Keratinocyte (primary cell): Measurements from ENCODE around the gene PRKCA. TPM values are rescaled to one million over a fixed set of nuclear protein-coding genes. Genes with fewer than 3 reads are reported as not detected.

ENCODE experiments used
- DNase-seq: peaks from one replicate; pipeline ENCODE4 v3.0.0-alpha.2; 2011; ENCODE audit warnings: low read depth, missing footprints, low spot score
- FAIRE-seq: peaks from 2 replicates; lab custom pipeline; 2011; peaks lifted over from hg19 to GRCh38; lab: Jason Lieb, UNC
- H2AFZ ChIP-seq: 2 replicates; pipeline ENCODE4 v1.6.0; 2012; ENCODE audit warnings: low read length, control low read depth, inconsistent platforms; ENCODE audit not compliant: control insufficient read depth
- H3K27ac ChIP-seq: 2 replicates; pipeline ENCODE4 v1.5.1; 2011; ENCODE audit warnings: low read length; ENCODE audit not compliant: control insufficient read depth, insufficient read depth
- H3K27me3 ChIP-seq: 3 replicates; pipeline ENCODE4 v1.6.0; 2011; ENCODE audit warnings: low read length; ENCODE audit not compliant: control insufficient read depth, insufficient read depth; ENCODE audit errors: extremely low read depth
- H3K36me3 ChIP-seq, 2 experiments: 2 replicates in 1 of 2; 3 replicates in 1 of 2; pipeline ENCODE4 v1.5.1; 2011; ENCODE audit warnings: low read length in 2 of 2, mild to moderate bottlenecking in 1 of 2; ENCODE audit not compliant: control insufficient read depth in 2 of 2, insufficient read depth in 2 of 2; ENCODE audit errors: extremely low read depth in 1 of 2
- H3K4me1 ChIP-seq: 3 replicates; pipeline ENCODE4 v1.5.1; 2011; ENCODE audit warnings: low read length; ENCODE audit not compliant: control insufficient read depth, insufficient read depth; ENCODE audit errors: extremely low read depth
- H3K4me2 ChIP-seq: 3 replicates; pipeline ENCODE4 v1.6.0; 2011; ENCODE audit warnings: low read depth, low read length; ENCODE audit not compliant: control insufficient read depth, insufficient read depth; ENCODE audit errors: extremely low read depth
- H3K4me3 ChIP-seq, 3 experiments: fragments of 200-600 bp in 1 of 3; sonication (generic) in 1 of 3; 2 replicates in 2 of 3; 3 replicates in 1 of 3; pipeline ENCODE4 v1.5.1; 2011 to 2016; ENCODE audit warnings: low read length in 3 of 3, mild to moderate bottlenecking in 3 of 3, control low read depth in 2 of 3, inconsistent platforms in 1 of 3, low read depth in 1 of 3, mixed read lengths in 1 of 3, mixed run types in 1 of 3, moderate library complexity in 1 of 3; ENCODE audit not compliant: control insufficient read depth in 2 of 3, insufficient read depth in 2 of 3; ENCODE audit errors: extremely low read depth in 1 of 3
- H3K79me2 ChIP-seq: 2 replicates; pipeline ENCODE4 v1.6.0; 2012; ENCODE audit warnings: low read length; ENCODE audit not compliant: control insufficient read depth, insufficient read depth
- H3K9ac ChIP-seq: 3 replicates; pipeline ENCODE4 v1.6.0; 2011; ENCODE audit warnings: low read length; ENCODE audit not compliant: control insufficient read depth, insufficient read depth; ENCODE audit errors: extremely low read depth
- H3K9me1 ChIP-seq: 3 replicates; pipeline ENCODE4 v1.6.0; 2011; ENCODE audit warnings: low read length; ENCODE audit not compliant: control insufficient read depth, insufficient read depth; ENCODE audit errors: extremely low read depth
- H3K9me3 ChIP-seq: 2 replicates; pipeline ENCODE4 v1.5.1; 2012; ENCODE audit warnings: low read depth, low read length; ENCODE audit not compliant: control insufficient read depth
- H4K20me1 ChIP-seq: 3 replicates; pipeline ENCODE4 v1.6.0; 2011; ENCODE audit warnings: low read length; ENCODE audit not compliant: control insufficient read depth, insufficient read depth; ENCODE audit errors: extremely low read depth
- EZH2 ChIP-seq: IDR thresholded peaks from one replicate; pipeline ENCODE4 v1.6.1; 2012; ENCODE audit warnings: inconsistent platforms, mild to moderate bottlenecking, low read length, moderate library complexity
- dilution Hi-C: fragments of 300-500 bp; cut with MboI; formaldehyde crosslinking; loops from one replicate; pipeline ENCODE4 v1.7.0; 2020; ENCODE audit warnings: low sequenced_read_pairs; ENCODE audit not compliant: extremely low pct_ligation_motif_present
- polyA plus RNA-seq, 5 experiments: library from polyadenylated mRNA; depleted of rRNA in 3 of 5; stranded (reverse) in 3 of 5; stranded (forward) in 1 of 5; unstranded in 1 of 5; fragments of >200 nt; gene quantifications; 1 replicate in 1 of 5; 2 replicates in 3 of 5; 3 replicates in 1 of 5; pipeline versions ENCODE4 v1.2.1 to v1.2.3, GENCODE V29; 2011 to 2012; ENCODE audit warnings: missing spikeins in 2 of 5, low read depth in 1 of 5, low replicate concordance in 1 of 5
- TF ChIP-seq, protein P1 (sequence below), 3 experiments: IDR thresholded peaks in 1 of 3; conservative IDR thresholded peaks in 1 of 3; optimal IDR thresholded peaks in 1 of 3; 2 replicates in 2 of 3; 3 replicates in 1 of 3; pipeline versions ENCODE3 to v1.5.1; 2011; ENCODE audit warnings: low read length in 3 of 3, mild to moderate bottlenecking in 3 of 3, moderate library complexity in 2 of 3, control low read depth in 1 of 3, inconsistent platforms in 1 of 3; ENCODE audit not compliant: insufficient read depth in 2 of 3; ENCODE audit errors: extremely low read depth in 1 of 3

The PRKCA gene
- polyA plus RNA-seq, 1 donor (not counting 4 experiments of a cell fraction or from before 2014, with no cell fraction given): 3.6 TPM

GRCh38 chr17:66849851-66850580 is 547.6 kb downstream of the PRKCA start:
- no peaks in the 10 kb centered on the region for H4K20me1 ChIP-seq
- dilution Hi-C loops: no loop called here
- no peaks in the 10 kb centered on the region for H3K9me1 ChIP-seq
- H3K36me3 ChIP-seq: no peaks in the 10 kb centered on the region
- no peaks in the 10 kb centered on the region for H3K79me2 ChIP-seq
- no peaks in the 10 kb centered on the region for H3K4me1 ChIP-seq
- no peak overlapping the region for H3K9ac ChIP-seq
- no peak overlapping the region for H3K4me3 ChIP-seq
- DNase-seq (no peak), FAIRE-seq (no peak)
- H3K9me3 ChIP-seq: no peaks in the 10 kb centered on the region
- no peak overlapping the region for H3K4me2 ChIP-seq
- no peak overlapping the region for H2AFZ ChIP-seq
- no peaks in the 10 kb centered on the region for H3K27me3 ChIP-seq
- H3K27ac ChIP-seq: no peak overlapping the region
- TF ChIP-seq, protein P1, sequence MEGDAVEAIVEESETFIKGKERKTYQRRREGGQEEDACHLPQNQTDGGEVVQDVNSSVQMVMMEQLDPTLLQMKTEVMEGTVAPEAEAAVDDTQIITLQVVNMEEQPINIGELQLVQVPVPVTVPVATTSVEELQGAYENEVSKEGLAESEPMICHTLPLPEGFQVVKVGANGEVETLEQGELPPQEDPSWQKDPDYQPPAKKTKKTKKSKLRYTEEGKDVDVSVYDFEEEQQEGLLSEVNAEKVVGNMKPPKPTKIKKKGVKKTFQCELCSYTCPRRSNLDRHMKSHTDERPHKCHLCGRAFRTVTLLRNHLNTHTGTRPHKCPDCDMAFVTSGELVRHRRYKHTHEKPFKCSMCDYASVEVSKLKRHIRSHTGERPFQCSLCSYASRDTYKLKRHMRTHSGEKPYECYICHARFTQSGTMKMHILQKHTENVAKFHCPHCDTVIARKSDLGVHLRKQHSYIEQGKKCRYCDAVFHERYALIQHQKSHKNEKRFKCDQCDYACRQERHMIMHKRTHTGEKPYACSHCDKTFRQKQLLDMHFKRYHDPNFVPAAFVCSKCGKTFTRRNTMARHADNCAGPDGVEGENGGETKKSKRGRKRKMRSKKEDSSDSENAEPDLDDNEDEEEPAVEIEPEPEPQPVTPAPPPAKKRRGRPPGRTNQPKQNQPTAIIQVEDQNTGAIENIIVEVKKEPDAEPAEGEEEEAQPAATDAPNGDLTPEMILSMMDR (optimal IDR thresholded peaks at IDR 0.05 in 1 of 3, IDR thresholded peaks at IDR 0.05 in 1 of 3, conservative IDR thresholded peaks at IDR 0.05 in 1 of 3; ENCODE audit: extremely low read depth in 1 of 3, insufficient read depth in 2 of 3, low read length in 3 of 3): no peak
- TF ChIP-seq EZH2: no peak

DNA sequence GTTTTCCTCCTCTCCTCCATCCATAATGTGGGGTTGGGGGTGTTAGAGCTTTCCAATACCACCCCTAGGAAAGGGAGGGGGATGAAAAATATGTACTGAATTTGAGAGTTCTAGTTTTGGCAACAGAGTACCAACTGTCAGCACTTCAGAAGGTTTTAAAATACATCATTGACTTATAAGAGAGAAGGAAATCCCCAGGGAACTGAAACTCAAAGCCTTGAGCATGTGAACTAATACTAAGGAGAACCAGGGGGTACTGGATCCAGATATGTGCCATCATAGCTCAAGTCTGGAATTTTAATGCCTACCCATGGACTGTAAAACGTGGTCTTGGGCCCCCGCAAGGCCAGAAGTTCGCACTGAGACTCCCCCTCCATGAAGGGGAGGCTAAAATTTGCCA is 548.3 kb downstream of the PRKCA start:
- DNase-seq (no peak), FAIRE-seq (no peak)
- Histone ChIP-seq H3K79me2 (no peaks in the 10 kb centered on the region), H3K9ac (no peak overlapping the region), H3K4me3 (no peak overlapping the region), H4K20me1 (no peaks in the 10 kb centered on the region), H3K27ac (no peak overlapping the region), H3K4me1 (no peaks in the 10 kb centered on the region), H3K9me1 (no peaks in the 10 kb centered on the region), H3K36me3 (no peaks in the 10 kb centered on the region), H3K9me3 (no peaks in the 10 kb centered on the region), H3K4me2 (no peak overlapping the region), H2AFZ (no peak overlapping the region), H3K27me3 (no peaks in the 10 kb centered on the region)
- dilution Hi-C loops: no loop called here
- no peak for TF ChIP-seq EZH2
- TF ChIP-seq, protein P1 (optimal IDR thresholded peaks at IDR 0.05 in 1 of 3, IDR thresholded peaks at IDR 0.05 in 1 of 3, conservative IDR thresholded peaks at IDR 0.05 in 1 of 3; ENCODE audit: extremely low read depth in 1 of 3, insufficient read depth in 2 of 3, low read length in 3 of 3): no peak
